IMR-90 (cell line): ENCODE results near the gene EPB41L3. TPM values are rescaled to one million over a fixed set of nuclear protein-coding genes. Genes with fewer than 3 reads are reported as not detected.

ENCODE experiments used
- ATAC-seq: fragments of 200-7000 bp; cut with Tn5 transposase; 2 replicates; pipeline ENCODE4 v1.9.1; 2020; ENCODE audit warnings: low read depth, mild to moderate bottlenecking, moderate library complexity
- BruUV-seq: library from RNA; stranded (reverse); fragments of 400-500 nt; replicated peaks from 2 replicates; lab custom pipeline; 2021; lab: Mats Ljungman, UMichigan
- CTCF ChIA-PET: fragments of 300-600 bp; formaldehyde crosslinking; extraction: SDS; loops from one replicate; lab custom pipeline; 2021; ENCODE audit warnings: antibody characterized with exemption; lab: Yijun Ruan, JAX
- POLR2A ChIA-PET: fragments of 300-600 bp; sonication (Branson Sonifier 250); formaldehyde crosslinking; loops from one replicate; lab custom pipeline; 2022; ENCODE audit warnings: antibody characterized with exemption; ENCODE audit not compliant: unreplicated experiment; lab: Charles Lee
- DNase-seq: peaks from one replicate; pipeline ENCODE4 v3.0.0; 2013
- H2AFZ ChIP-seq: replicated peaks from 2 replicates; pipeline ENCODE3; 2013; ENCODE audit warnings: low read length, mild to moderate bottlenecking; ENCODE audit not compliant: poor library complexity
- H2AK5ac ChIP-seq: 2 replicates; pipeline ENCODE4 v1.6.1; 2013; ENCODE audit warnings: low read depth, low read length, inconsistent platforms
- H2AK9ac ChIP-seq: replicated peaks from 2 replicates; pipeline ENCODE3; 2013; ENCODE audit warnings: mild to moderate bottlenecking, low read depth, low read length, moderate library complexity; ENCODE audit not compliant: poor library complexity
- H2BK120ac ChIP-seq: 2 replicates; pipeline ENCODE4 v1.6.1; 2013; ENCODE audit warnings: low read depth, low read length, inconsistent platforms
- H2BK15ac ChIP-seq: 3 replicates; pipeline ENCODE4 v1.6.1; 2013; ENCODE audit warnings: low read depth, low read length, inconsistent platforms
- H2BK20ac ChIP-seq: 2 replicates; pipeline ENCODE4 v1.6.1; 2013; ENCODE audit warnings: low read depth, mild to moderate bottlenecking, inconsistent platforms, low read length, moderate library complexity
- H2BK5ac ChIP-seq: 2 replicates; pipeline ENCODE4 v1.6.1; 2013; ENCODE audit warnings: mild to moderate bottlenecking, low read depth, low read length, inconsistent platforms; ENCODE audit not compliant: poor library complexity, severe bottlenecking
- H3K14ac ChIP-seq: replicated peaks from 2 replicates; pipeline ENCODE4 v1.6.1; 2013; ENCODE audit warnings: low read depth, low read length, inconsistent platforms
- H3K18ac ChIP-seq: 2 replicates; pipeline ENCODE4 v1.6.1; 2013; ENCODE audit warnings: low read depth, low read length, control low read depth
- H3K23ac ChIP-seq: 2 replicates; pipeline ENCODE4 v1.6.1; 2013; ENCODE audit warnings: low read depth, low read length, inconsistent platforms
- H3K27ac ChIP-seq: 2 replicates; pipeline ENCODE4 v1.5.1; 2013; ENCODE audit warnings: mild to moderate bottlenecking, control low read depth, low read length; ENCODE audit not compliant: insufficient read depth
- H3K27me3 ChIP-seq: 2 replicates; pipeline ENCODE4 v1.6.1; 2013; ENCODE audit warnings: low read length; ENCODE audit not compliant: control insufficient read depth, insufficient read depth
- H3K36me3 ChIP-seq: 2 replicates; pipeline ENCODE4 v1.6.1; 2013; ENCODE audit warnings: low read length, mixed read lengths; ENCODE audit not compliant: control insufficient read depth, insufficient read depth
- H3K4ac ChIP-seq: 2 replicates; pipeline ENCODE4 v1.6.1; 2013; ENCODE audit warnings: low read depth, low read length, inconsistent platforms
- H3K4me1 ChIP-seq: 2 replicates; pipeline ENCODE4 v1.6.1; 2013; ENCODE audit warnings: low read length, mixed read lengths; ENCODE audit not compliant: control insufficient read depth, insufficient read depth
- H3K4me2 ChIP-seq: 2 replicates; pipeline ENCODE4 v1.6.1; 2013; ENCODE audit warnings: low read depth, mild to moderate bottlenecking, control low read depth, low read length, moderate library complexity
- H3K4me3 ChIP-seq: 2 replicates; pipeline ENCODE4 v1.5.1; 2013; ENCODE audit warnings: low read depth, mild to moderate bottlenecking, control low read depth, low read length, moderate library complexity; ENCODE audit not compliant: insufficient read depth
- H3K56ac ChIP-seq: 2 replicates; pipeline ENCODE4 v1.6.1; 2013; ENCODE audit warnings: low read length, inconsistent platforms; ENCODE audit not compliant: insufficient read depth; ENCODE audit errors: extremely low read depth
- H3K79me1 ChIP-seq, 2 experiments: 2 replicates each; pipeline ENCODE4 v1.6.1; 2013; ENCODE audit warnings: low read length in 2 of 2, inconsistent platforms in 1 of 2, low read depth in 1 of 2
- H3K9ac ChIP-seq: 2 replicates; pipeline ENCODE4 v1.6.1; 2013; ENCODE audit warnings: low read depth, low read length, control low read depth
- H3K9me1 ChIP-seq: 2 replicates; pipeline ENCODE4 v1.6.1; 2013; ENCODE audit warnings: low read length, inconsistent platforms; ENCODE audit not compliant: insufficient read depth
- H3K9me3 ChIP-seq: 2 replicates; pipeline ENCODE4 v1.6.1; 2013; ENCODE audit warnings: low read length; ENCODE audit not compliant: control insufficient read depth, insufficient read depth
- H4K20me1 ChIP-seq: 2 replicates; pipeline ENCODE4 v1.6.1; 2013; ENCODE audit warnings: low read length, inconsistent platforms; ENCODE audit not compliant: insufficient read depth
- H4K5ac ChIP-seq: 2 replicates; pipeline ENCODE4 v1.6.1; 2013; ENCODE audit warnings: mild to moderate bottlenecking, low read depth, low read length, control low read depth
- H4K8ac ChIP-seq, 2 experiments: 2 replicates each; pipeline ENCODE4 v1.6.1; 2013; ENCODE audit warnings: low read depth in 2 of 2, low read length in 2 of 2, control low read depth in 1 of 2, inconsistent platforms in 1 of 2
- H4K91ac ChIP-seq: 2 replicates; pipeline ENCODE4 v1.6.1; 2013; ENCODE audit warnings: low read depth, low read length, inconsistent platforms; ENCODE audit not compliant: insufficient read depth
- BHLHE40 ChIP-seq: fragments of 150-350 bp; IDR thresholded peaks from 2 replicates; pipeline ENCODE4 v1.6.1; 2016; ENCODE audit warnings: mild to moderate bottlenecking, low read depth, low read length
- CEBPB ChIP-seq: IDR thresholded peaks from 2 replicates; pipeline ENCODE4 v1.6.1; 2012; ENCODE audit warnings: low read depth, low read length, improper control_type of control experiment
- CHD1 ChIP-seq: IDR thresholded peaks from 2 replicates; pipeline ENCODE4 v1.6.1; 2012; ENCODE audit warnings: low read depth, low read length, improper control_type of control experiment
- CTCF ChIP-seq: conservative IDR thresholded peaks from 2 replicates; pipeline ENCODE4 v1.5.1; 2012; ENCODE audit warnings: mild to moderate bottlenecking, low read depth, low read length, improper control_type of control experiment
- ELK1 ChIP-seq: fragments of 150-350 bp; IDR thresholded peaks from 2 replicates; pipeline ENCODE4 v1.6.1; 2016; ENCODE audit warnings: low read depth, mild to moderate bottlenecking, low read length, moderate library complexity, borderline replicate concordance
- FOS ChIP-seq: fragments of 150-350 bp; IDR thresholded peaks from 2 replicates; pipeline ENCODE4 v1.6.1; 2016; ENCODE audit warnings: low read depth, low read length
- MAFK ChIP-seq: IDR thresholded peaks from 2 replicates; pipeline ENCODE4 v1.6.1; 2012; ENCODE audit warnings: low read depth, low read length, improper control_type of control experiment
- MAZ ChIP-seq: IDR thresholded peaks from 2 replicates; pipeline ENCODE4 v1.6.1; 2012; ENCODE audit warnings: low read depth, mild to moderate bottlenecking, low read length, improper control_type of control experiment, moderate library complexity, borderline replicate concordance
- MXI1 ChIP-seq: IDR thresholded peaks from 2 replicates; pipeline ENCODE4 v1.6.1; 2012; ENCODE audit warnings: low read depth, mild to moderate bottlenecking, low read length, moderate library complexity, borderline replicate concordance
- NFE2L2 ChIP-seq: fragments of 150-350 bp; IDR thresholded peaks from 2 replicates; pipeline ENCODE4 v1.6.1; 2016; ENCODE audit warnings: low read depth, mild to moderate bottlenecking, low read length
- POLR2A ChIP-seq: IDR thresholded peaks from 2 replicates; pipeline ENCODE4 v1.6.1; 2012; ENCODE audit warnings: mild to moderate bottlenecking, low read depth, low read length
- RAD21 ChIP-seq: IDR thresholded peaks from 2 replicates; pipeline ENCODE4 v1.6.1; 2012; ENCODE audit warnings: low read length, improper control_type of control experiment
- RCOR1 ChIP-seq: IDR thresholded peaks from 2 replicates; pipeline ENCODE4 v1.6.1; 2012; ENCODE audit warnings: mild to moderate bottlenecking, low read length, improper control_type of control experiment; ENCODE audit not compliant: insufficient replicate concordance
- RFX5 ChIP-seq: IDR thresholded peaks from 2 replicates; pipeline ENCODE4 v1.8.0; 2012; ENCODE audit warnings: low read depth, mild to moderate bottlenecking, low read length, moderate library complexity
- SMC3 ChIP-seq: fragments of 150-350 bp; IDR thresholded peaks from 2 replicates; pipeline ENCODE4 v1.6.1; 2016; ENCODE audit warnings: low read depth, mild to moderate bottlenecking, antibody characterized with exemption, low read length, moderate library complexity
- USF2 ChIP-seq: fragments of 150-350 bp; IDR thresholded peaks from 2 replicates; pipeline ENCODE4 v1.6.1; 2017; ENCODE audit warnings: mild to moderate bottlenecking, antibody characterized with exemption, low read length, low read depth
- WGBS, 2 experiments: methylation state at CpG; one replicate each; pipeline versions ENCODE4 v1.1.5 to v1.1.7; 2013; ENCODE audit warnings: missing lambda C conversion rate in 2 of 2; ENCODE audit not compliant: insufficient read length in 1 of 2; ENCODE audit errors: extremely low coverage in 2 of 2; 5-methylcytosine and 5-hydroxymethylcytosine counted together
- dilution Hi-C: fragments of 300-500 bp; cut with HindIII; formaldehyde crosslinking; loops from one replicate; pipeline ENCODE4 v1.14.3; 2018; ENCODE audit warnings: low sequenced_read_pairs; ENCODE audit not compliant: unreplicated experiment
- in situ Hi-C: fragments of 300-500 bp; cut with MboI; formaldehyde crosslinking; loops from 3 replicates; pipeline ENCODE4 v1.14.3; 2019; ENCODE audit warnings: low sequenced_read_pairs, inconsistent platforms, mixed read lengths
- intact Hi-C: fragments of 100-400 bp; cut with micrococcal nuclease; formaldehyde crosslinking; loops from 2 replicates; pipeline ENCODE4 v1.10.0; 2022
- polyA plus RNA-seq, 3 experiments: library from polyadenylated mRNA; depleted of rRNA; stranded (reverse); fragments of >200 nt; gene quantifications; 2 replicates each; pipeline ENCODE4 v1.2.3, GENCODE V29; 2012; ENCODE audit warnings: low replicate concordance in 1 of 3
- total RNA-seq: library from RNA; depleted of rRNA; stranded (reverse); fragments of >200 nt; gene quantifications from 2 replicates; pipeline ENCODE4 v1.2.3, GENCODE V29; 2012

EPB41L3 gene
- total and polyA plus RNA-seq, 2 of the 4 experiments (the other 2 are of a cell fraction): 36.6 to 70.3 TPM

- no peak overlapping the region for H2AK5ac ChIP-seq
- no peak for ATAC-seq
- WGBS, 2 experiments: no CpG with 5 or more reads among the region's 3 CpGs
- no peak overlapping the region for H2AK9ac ChIP-seq
- no peaks in the 10 kb centered on the region for H3K9me3 ChIP-seq
- TF ChIP-seq CTCF: no peak
- no peak for TF ChIP-seq POLR2A
- TF ChIP-seq RAD21: no peak
- no peak for TF ChIP-seq USF2
- TF ChIP-seq BHLHE40: no peak
- no peak for TF ChIP-seq FOS
- no peak for TF ChIP-seq SMC3
- no peak for TF ChIP-seq CHD1
- TF ChIP-seq RFX5: no peak
- no peak for TF ChIP-seq RCOR1
- TF ChIP-seq MXI1: no peak
- TF ChIP-seq MAZ: no peak
- no peak for TF ChIP-seq NFE2L2
- no peak for TF ChIP-seq MAFK
- TF ChIP-seq CEBPB: no peak
- no peak for TF ChIP-seq ELK1
- H2BK20ac ChIP-seq: no peak overlapping the region
- no peaks in the 10 kb centered on the region for H3K4me1 ChIP-seq
- no peaks in the 10 kb centered on the region for H4K20me1 ChIP-seq
- no peak overlapping the region for H3K18ac ChIP-seq
- H3K27me3 ChIP-seq: no peaks in the 10 kb centered on the region
- no peak overlapping the region for H4K91ac ChIP-seq
- H3K4me2 ChIP-seq: no peak overlapping the region
- H3K4me3 ChIP-seq: no peak overlapping the region
- dilution Hi-C loops: no loop called here
- no peaks in the 10 kb centered on the region for H3K36me3 ChIP-seq
- H3K56ac ChIP-seq: no peak overlapping the region
- no peaks in the 10 kb centered on the region for H3K9me1 ChIP-seq
- H3K9ac ChIP-seq: no peak overlapping the region
- H3K14ac ChIP-seq: no peak overlapping the region
- H3K4ac ChIP-seq: no peak overlapping the region
- BruUV-seq: no TSS peak
- ChIA-PET CTCF (no interaction called here), POLR2A (no interaction called here)
- peaks cover 0 to 3% of the 10 kb centered on the region in 2 experiments; a peak in 2 of 4 replicates for H3K79me1 ChIP-seq
- no peak overlapping the region for H2AFZ ChIP-seq
- in situ Hi-C loops: no loop called here
- H2BK15ac ChIP-seq: no peak overlapping the region
- no peak overlapping the region for H2BK120ac ChIP-seq
- no peak overlapping the region for H3K23ac ChIP-seq
- peak; percentile 33 for DNase-seq
- no peak overlapping the region for H3K27ac ChIP-seq
- no peak overlapping the region for H4K8ac ChIP-seq
- no peak overlapping the region for H4K5ac ChIP-seq
- no peak overlapping the region for H2BK5ac ChIP-seq
- intact Hi-C loops: no loop called here
Observed at GRCh38 chr18:5444269-5444668, 99.5 kb downstream of the EPB41L3 start.
